PFSK-1 (cell line): ENCODE data around the gene PARP2.

Experiments used
- FOXP2 ChIP-seq: optimal IDR thresholded peaks from 2 replicates; pipeline ENCODE3; 2011; ENCODE audit warnings: borderline replicate concordance, control low read depth, inconsistent platforms; ENCODE audit not compliant: insufficient read depth; ENCODE audit errors: extremely low read length, extremely low read depth
- POLR2AphosphoS5 ChIP-seq: IDR thresholded peaks from 2 replicates; pipeline ENCODE4 v1.6.1; 2012; ENCODE audit warnings: low read depth, mild to moderate bottlenecking, control low read depth, low read length, moderate library complexity
- SIN3A ChIP-seq: IDR thresholded peaks from 2 replicates; pipeline ENCODE4 v1.6.1; 2012; ENCODE audit warnings: mild to moderate bottlenecking, low read length, moderate library complexity, borderline replicate concordance; ENCODE audit not compliant: insufficient read depth
- TAF1 ChIP-seq: IDR thresholded peaks from 2 replicates; pipeline ENCODE4 v1.6.1; 2012; ENCODE audit warnings: low read length, control low read depth, borderline replicate concordance; ENCODE audit not compliant: insufficient read depth
- TF ChIP-seq, protein P1 (sequence below), 2 experiments: IDR thresholded peaks; 2 replicates each; pipeline versions ENCODE4 v1.6.1 to v1.8.0; 2011 to 2012; ENCODE audit warnings: low read depth in 2 of 2, low read length in 2 of 2, control low read depth in 1 of 2, inconsistent platforms in 1 of 2, mild to moderate bottlenecking in 1 of 2, moderate library complexity in 1 of 2; ENCODE audit not compliant: insufficient read depth in 1 of 2

The PARP2 gene

DNA sequence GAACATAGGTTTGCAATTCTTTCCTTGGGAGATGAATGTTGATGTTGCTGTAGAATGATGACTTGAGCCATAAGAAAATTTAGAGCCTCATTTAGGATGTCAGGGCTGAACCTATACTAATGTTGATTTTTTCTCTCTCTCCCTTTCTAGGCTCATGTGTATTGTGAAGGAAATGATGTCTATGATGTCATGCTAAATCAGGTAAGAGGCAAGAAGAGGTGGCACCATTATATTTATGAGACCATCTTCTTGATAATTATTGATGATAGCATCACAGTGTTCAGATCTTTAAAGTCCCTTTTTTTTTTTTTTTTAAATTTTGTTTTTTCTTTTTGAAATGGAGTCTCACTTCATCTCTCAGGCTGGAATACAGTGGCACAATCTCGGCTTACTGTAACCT, 3.3 kb downstream of the PARP2 start:
- TF ChIP-seq FOXP2 = no peak
- TF ChIP-seq POLR2AphosphoS5 = no peak
- TF ChIP-seq TAF1 = no peak
- no peak for TF ChIP-seq SIN3A
- TF ChIP-seq, protein P1, sequence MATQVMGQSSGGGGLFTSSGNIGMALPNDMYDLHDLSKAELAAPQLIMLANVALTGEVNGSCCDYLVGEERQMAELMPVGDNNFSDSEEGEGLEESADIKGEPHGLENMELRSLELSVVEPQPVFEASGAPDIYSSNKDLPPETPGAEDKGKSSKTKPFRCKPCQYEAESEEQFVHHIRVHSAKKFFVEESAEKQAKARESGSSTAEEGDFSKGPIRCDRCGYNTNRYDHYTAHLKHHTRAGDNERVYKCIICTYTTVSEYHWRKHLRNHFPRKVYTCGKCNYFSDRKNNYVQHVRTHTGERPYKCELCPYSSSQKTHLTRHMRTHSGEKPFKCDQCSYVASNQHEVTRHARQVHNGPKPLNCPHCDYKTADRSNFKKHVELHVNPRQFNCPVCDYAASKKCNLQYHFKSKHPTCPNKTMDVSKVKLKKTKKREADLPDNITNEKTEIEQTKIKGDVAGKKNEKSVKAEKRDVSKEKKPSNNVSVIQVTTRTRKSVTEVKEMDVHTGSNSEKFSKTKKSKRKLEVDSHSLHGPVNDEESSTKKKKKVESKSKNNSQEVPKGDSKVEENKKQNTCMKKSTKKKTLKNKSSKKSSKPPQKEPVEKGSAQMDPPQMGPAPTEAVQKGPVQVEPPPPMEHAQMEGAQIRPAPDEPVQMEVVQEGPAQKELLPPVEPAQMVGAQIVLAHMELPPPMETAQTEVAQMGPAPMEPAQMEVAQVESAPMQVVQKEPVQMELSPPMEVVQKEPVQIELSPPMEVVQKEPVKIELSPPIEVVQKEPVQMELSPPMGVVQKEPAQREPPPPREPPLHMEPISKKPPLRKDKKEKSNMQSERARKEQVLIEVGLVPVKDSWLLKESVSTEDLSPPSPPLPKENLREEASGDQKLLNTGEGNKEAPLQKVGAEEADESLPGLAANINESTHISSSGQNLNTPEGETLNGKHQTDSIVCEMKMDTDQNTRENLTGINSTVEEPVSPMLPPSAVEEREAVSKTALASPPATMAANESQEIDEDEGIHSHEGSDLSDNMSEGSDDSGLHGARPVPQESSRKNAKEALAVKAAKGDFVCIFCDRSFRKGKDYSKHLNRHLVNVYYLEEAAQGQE (IDR thresholded peaks at IDR 0.05; ENCODE audit: insufficient read depth in 1 of 2, low read depth in 2 of 2, low read length in 2 of 2) = no peak

DNA sequence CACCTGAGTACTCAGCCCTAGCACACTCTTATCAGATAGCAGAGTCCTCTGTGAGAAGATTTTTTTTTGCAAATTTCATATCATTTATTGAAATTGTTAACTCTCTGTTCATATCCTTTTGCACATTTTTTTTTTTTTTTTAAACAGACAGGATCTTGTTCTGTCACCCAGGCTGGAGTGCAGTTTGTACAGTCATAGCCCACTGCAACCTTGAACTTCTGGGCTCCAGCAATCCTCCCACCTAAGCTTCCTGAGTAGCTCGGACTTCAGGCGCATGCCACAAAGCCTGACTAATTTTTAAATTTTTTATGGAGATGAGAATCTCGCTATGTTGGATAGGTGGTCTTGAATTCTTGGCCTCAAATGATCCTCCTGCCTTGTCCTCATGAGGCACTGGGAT, 4.3 kb downstream of the PARP2 start:
- no peak for TF ChIP-seq SIN3A

DNA sequence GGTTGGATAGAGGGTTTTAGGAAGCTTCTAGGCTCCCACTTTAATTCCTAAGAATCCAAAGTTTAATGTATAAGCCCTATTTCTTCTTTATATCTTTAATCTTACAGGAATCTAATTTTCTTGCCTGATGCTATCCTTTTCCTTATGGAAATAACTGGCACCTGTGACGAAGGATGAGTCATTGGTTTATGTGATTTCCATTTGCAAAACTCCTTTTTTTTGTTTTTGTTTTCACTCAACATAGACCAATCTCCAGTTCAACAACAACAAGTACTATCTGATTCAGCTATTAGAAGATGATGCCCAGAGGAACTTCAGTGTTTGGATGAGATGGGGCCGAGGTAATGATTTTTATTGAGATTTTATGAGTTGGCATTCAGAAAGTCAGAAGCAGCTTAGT, 6.8 kb downstream of the PARP2 start:
- TF ChIP-seq FOXP2 (no peak), TAF1 (no peak), SIN3A (no peak), POLR2AphosphoS5 (no peak)
- TF ChIP-seq, protein P1 (IDR thresholded peaks at IDR 0.05; ENCODE audit: insufficient read depth in 1 of 2, low read depth in 2 of 2, low read length in 2 of 2) = no peak

DNA sequence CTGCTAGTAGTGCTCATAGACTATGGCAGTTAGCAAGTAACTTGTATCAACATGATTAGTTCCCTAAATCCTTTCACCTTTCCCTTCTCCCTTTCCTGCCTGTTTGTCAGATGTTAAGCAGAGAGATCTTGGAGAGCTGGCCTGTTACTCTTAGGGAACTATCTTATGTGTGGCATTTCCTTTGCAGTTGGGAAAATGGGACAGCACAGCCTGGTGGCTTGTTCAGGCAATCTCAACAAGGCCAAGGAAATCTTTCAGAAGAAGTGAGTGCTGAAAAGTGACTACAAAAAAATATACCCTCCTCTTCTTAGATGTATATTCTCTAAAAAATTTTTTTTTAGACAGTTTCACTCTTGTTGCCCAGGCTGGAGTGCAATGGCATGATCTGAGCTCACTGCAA, 7.4 kb downstream of the PARP2 start:
- TF ChIP-seq FOXP2 = no peak
- TF ChIP-seq, protein P1 (IDR thresholded peaks at IDR 0.05; ENCODE audit: insufficient read depth in 1 of 2, low read depth in 2 of 2, low read length in 2 of 2) = no peak
- TF ChIP-seq POLR2AphosphoS5 = no peak
- no peak for TF ChIP-seq SIN3A
- TF ChIP-seq TAF1 = no peak

DNA sequence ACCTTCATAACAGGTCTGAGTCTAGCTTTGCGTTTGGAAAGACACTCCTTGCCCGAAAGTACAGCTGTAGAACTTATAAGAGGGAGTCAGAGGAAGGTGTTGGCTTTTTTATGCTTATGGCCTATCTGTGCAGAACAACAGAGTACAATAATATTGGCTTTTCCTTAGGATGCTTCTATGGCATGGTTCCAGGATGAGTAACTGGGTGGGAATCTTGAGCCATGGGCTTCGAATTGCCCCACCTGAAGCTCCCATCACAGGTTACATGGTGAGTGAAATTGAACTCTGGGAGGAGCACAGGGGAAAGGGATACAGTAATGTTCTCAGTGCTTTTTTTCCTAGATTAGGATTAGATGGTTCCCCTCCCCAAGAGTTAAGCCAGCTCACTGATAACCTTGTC, 13.0 kb downstream of the PARP2 start:
- TF ChIP-seq POLR2AphosphoS5 (no peak), SIN3A (no peak), TAF1 (no peak), FOXP2 (no peak)
- TF ChIP-seq, protein P1 (IDR thresholded peaks at IDR 0.05; ENCODE audit: insufficient read depth in 1 of 2, low read depth in 2 of 2, low read length in 2 of 2) = no peak

DNA sequence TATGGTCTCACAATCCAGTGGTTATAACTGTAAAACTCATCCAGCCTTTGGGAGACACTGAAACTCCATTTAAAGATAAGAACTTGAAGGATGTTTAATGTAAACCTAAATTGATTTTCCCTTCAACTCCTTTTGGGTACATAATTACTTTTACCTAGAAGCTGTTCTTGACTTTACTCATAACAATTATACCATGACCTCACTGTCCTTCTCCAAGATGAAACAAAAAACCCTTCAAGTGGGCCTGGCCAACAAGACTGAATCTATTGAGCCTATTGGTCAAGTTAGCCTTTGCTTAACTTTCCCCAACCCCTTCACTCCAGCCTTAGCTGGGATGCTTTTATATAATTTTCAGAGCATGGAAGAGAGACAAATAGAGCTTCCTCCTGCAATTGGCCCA, 22.5 kb downstream of the PARP2 start:
- TF ChIP-seq SIN3A = no peak
- TF ChIP-seq, protein P1 (IDR thresholded peaks at IDR 0.05; ENCODE audit: insufficient read depth in 1 of 2, low read depth in 2 of 2, low read length in 2 of 2) = no peak
- no peak for TF ChIP-seq TAF1
- no peak for TF ChIP-seq POLR2AphosphoS5
- TF ChIP-seq FOXP2 = no peak
